Left renal cortex interstitium (tissue), 4 donors: ENCODE data around the gene SPEN. TPM values are rescaled to one million over a fixed set of nuclear protein-coding genes. Genes with fewer than 3 reads are reported as not detected.
"Not testable (repeated sequence)": the region's sequence is repeated elsewhere in the genome, so short reads cannot be mapped to it uniquely, and the experiment has no call there.

Experiments used
- DNase-seq, 4 donors: peaks; one replicate each; pipeline ENCODE4 v3.0.0-alpha.2; 2013; ENCODE audit warnings: low read depth in 4 of 4, low spot score in 2 of 4, missing footprints in 1 of 4
- polyA plus RNA-seq, 4 donors: library from polyadenylated mRNA; unstranded; fragments of 120-200 nt; gene quantifications; one replicate each; pipeline ENCODE4 v1.2.1, GENCODE V29; 2013; ENCODE audit not compliant: insufficient read length in 4 of 4

Gene SPEN
- polyA plus RNA-seq, 4 donors = 46.9 to 70.6 (median 58.3) TPM

DNA sequence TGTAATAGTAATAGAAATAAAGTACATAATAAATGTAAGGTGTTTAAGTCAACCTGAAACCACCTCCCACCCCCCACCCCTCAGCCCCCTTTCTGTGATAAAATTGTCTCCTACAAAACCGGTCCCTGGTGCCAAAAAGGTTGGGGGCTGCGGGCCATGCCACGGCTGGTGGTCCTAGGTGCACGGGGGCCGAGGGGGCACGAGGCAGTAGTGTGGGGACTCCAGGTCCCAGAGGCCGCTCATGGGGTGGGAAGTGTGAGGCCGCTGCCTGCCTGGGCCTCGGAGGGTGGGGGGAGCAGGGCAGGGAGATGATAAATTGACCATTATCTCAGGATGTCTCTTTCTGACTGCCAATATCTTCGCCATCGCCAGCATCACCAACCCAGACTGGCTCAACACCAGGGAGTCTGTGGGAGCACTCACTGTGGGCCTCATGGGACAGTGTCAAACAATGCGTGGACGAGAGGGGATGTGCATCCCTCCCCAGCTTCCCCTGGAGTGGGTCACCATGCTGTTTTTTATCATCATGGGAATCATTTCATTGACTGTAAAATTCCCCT lies 121.9 kb downstream of the SPEN start:
- no peak for DNase-seq

DNA sequence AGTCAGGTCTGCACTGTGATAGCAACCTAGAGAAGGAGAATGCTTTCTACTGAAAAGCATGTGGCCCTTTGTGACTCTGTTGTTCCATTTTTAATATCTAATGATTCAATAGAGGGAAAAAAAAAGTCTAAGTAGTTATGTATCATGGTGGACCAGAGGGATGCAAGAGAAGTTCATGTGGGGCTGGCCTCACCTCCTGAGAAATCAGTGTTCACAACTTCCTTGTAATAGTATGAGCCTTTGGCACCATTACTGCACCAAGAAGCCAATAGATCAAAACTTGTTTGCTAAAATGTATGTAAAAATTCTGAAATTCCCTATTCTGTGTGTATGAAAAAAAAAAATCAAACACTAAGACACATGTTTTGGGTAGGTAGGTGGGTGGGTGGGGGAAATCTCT lies 123.4 kb downstream of the SPEN start:
- DNase-seq = no peak

DNA sequence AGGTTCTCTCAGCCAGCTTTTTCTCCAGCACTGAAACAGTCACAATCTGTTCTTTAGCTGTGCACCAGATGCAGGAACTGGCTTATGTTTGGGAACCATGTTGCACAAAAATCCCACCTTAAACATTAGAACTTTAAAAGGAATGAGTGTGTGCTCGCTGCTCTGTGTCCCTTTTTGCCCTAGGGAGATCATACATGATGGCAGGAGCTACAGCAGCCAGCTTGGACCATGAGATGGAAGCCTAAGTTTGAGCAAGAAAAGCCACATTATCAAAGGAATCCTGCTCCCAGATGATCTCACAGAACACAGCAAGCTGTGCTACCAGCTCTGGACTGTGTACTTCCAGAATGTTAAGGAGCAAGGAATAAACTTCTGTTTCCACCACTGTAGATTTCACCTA lies 124.9 kb downstream of the SPEN start:
- no peak for DNase-seq

DNA sequence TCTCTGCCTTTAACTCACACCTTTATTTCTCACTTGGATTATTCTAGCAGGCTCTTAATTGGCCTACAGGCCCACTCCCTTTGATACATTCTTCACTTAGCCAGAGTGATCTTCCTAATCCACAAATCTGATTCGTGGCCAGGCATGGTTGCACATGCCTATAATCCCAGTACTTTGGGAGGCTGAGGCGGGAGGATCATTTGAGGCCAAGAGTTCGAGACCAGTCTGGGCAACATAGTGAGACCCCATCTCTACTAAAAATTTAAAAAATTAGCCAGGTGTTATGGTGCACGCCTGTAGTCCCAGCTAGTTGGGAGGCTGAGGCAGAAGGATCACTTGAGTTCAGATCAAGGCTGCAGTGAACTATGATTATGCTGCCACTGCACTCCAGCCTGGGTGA lies 126.3 kb downstream of the SPEN start:
- no peak for DNase-seq

DNA sequence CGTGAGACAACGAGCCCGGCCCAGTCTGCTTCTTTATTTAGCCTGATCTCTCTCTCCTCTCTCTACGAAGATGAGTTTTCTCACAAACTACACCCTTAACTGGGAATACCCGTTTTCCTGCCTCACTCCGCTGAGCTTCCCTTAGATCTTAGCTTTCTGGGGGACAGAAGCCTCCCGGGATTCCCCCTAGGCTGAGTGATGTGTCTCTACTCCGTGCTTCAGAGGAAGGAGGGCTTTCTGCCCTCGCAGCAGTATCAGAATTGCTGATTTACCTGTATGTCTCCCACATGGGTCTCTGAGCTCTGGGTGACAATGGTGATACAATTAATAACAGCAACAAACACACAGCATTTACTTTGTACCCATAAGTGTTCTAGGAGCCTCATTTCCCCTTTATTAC lies 127.3 kb downstream of the SPEN start:
- DNase-seq = no peak

DNA sequence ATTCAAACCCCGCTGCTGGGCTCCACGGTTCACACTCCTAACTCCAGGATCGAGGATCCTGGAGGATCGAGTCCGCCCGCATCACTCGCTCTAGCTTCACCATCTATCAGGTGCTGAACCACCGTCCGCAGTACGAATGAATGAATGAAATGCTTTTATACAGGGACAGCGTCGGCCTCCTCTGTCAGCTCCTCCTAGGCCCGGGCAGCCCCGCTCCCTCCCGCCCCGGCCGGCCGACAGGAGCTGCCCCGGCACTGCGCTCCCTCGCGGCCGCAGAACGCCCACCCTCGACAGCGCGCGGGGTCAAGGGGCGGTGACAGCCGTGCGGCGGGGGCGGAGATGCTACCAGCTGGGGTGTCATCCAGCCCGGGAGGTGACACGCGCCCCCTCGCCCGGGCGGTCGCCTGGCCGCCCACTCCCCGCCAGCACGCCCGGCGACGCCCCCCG lies 127.9 kb downstream of the SPEN start:
- no peak for DNase-seq

DNA sequence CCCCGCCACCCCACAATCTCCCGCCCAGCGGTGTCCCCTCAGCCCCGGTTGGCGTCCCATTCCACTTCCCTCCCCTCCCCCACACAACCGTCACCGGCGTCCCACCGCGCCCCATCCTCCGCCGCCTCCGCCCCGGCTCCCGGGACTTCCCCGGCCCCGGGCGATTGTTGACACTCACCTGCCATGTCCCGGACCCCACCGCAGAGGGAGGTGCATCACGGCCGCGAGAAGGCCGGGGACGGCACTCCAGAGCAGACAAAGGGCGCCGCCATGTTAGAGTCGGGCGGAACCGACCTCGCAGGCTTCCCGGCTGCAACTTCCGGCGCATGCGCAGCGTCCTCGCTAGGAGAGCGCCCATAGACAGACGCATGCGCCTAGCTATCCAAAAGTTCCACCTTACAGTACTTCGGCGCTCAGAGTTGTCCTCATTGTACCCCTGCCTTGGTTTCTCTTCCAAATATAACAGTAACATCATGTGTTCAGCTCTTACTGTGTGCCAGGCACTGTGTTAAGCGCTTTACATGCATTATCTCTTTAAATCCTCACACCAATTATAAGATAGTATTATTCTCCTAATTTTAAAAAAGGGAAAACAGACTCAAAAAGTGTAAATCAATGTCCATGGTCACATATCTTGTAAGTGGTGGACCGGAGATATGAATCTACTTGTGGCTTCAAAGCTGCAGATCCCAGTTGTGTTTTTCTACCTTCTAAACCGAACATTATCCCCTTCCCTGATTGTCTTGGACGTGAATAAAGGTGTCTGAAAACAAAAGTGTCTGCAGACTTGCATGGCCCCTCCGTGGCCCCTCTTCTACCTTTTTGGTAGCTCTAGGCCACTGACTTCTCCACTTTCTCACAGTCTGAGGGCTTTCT lies 128.5 kb downstream of the SPEN start, which contains the start of gene ZBTB17:
TSS of gene ZBTB17 (minus strand) at position 297 of the 876 bp plus-strand sequence. CDS start 27,606 bp downstream, outside the sequence.
- peak; percentile 77 to 91 (median 83) for DNase-seq

DNA sequence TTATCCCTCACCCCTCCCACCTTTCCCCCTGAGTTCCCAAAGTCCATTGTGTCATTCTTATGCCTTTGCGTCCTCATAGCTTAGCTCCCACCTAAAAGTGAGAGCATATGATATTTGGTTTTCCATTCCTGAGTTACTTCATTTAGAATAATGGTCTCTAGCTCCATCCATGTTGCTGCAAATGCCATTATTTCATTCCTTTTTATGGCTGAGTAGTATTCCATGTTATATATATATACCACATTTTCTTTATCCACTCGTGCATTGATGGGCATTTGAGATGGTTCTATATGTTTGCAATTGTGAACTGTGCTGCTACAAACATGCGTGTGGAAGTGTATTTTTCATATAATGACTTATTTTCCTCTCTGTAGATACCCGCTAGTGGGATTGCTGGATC lies 130.4 kb downstream of the SPEN start:
- not testable (repeated sequence) for DNase-seq

DNA sequence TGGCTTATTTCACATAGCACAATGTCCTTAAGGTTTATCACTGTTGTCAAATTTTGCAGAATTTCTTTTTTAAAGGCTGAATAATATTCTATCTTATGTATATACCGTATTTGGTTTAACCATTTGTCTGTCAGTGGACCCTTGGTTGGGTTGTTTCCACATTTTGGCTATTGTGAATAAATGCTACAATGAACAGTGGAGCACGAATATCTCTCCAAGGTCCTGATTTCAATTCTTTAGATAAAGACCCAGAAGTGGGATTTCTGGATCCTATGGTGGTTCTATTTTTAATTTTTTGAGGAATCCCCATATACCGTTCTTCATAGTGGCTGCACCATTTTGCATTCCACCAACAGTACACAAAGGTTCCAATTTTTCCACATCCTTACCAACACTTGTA lies 134.2 kb downstream of the SPEN start:
- no peak for DNase-seq

DNA sequence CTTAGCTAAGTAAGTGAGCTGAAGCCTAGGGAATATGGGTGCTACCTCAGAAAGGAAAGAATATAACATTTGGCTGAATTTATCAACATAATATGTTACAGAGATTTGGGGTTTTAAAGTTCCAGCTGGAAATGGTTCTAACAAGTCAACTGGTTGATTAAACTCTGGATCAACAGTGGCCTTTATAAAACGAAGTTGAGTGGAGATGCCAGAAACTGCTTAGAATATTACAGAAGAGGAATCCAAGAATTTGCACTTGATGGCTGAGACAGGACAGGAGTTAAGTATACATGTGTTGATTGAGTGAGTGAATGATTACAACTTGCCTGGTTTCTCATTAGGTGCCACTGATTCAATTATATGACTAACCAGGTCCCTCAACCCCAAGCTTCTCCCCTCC lies 135.8 kb downstream of the SPEN start:
- DNase-seq = no peak

DNA sequence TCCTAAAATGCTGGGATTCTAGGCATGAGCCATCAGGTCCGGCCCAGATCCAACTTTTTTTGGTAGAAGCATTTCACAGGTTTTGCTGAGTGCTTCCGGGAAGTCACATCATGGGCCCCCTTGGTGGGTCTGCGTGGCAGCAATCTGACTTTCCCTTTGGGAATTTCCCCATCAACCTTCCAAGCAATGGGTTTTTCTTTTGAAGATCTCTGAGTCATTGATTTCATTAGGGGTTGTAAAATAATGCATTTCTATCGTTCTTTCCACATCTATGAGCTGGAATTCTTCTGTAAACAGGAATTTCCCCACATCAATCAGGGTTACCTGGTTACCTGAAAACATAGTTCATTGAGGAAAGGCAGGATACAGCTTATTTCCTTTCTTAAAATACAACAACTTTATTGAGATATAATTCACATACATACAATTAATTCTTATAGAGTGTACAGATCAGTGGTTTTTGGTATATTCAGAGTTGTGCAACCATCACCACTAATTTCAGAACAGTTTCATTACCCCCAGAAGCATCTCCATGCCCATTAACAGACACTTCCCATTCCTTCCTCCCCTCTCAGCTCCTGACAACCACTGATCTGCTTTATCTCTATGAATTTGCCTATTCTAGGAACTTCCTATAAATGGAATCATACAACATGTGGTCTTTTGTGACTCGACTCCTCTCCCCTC lies 138.2 kb downstream of the SPEN start:
- DNase-seq = no peak

DNA sequence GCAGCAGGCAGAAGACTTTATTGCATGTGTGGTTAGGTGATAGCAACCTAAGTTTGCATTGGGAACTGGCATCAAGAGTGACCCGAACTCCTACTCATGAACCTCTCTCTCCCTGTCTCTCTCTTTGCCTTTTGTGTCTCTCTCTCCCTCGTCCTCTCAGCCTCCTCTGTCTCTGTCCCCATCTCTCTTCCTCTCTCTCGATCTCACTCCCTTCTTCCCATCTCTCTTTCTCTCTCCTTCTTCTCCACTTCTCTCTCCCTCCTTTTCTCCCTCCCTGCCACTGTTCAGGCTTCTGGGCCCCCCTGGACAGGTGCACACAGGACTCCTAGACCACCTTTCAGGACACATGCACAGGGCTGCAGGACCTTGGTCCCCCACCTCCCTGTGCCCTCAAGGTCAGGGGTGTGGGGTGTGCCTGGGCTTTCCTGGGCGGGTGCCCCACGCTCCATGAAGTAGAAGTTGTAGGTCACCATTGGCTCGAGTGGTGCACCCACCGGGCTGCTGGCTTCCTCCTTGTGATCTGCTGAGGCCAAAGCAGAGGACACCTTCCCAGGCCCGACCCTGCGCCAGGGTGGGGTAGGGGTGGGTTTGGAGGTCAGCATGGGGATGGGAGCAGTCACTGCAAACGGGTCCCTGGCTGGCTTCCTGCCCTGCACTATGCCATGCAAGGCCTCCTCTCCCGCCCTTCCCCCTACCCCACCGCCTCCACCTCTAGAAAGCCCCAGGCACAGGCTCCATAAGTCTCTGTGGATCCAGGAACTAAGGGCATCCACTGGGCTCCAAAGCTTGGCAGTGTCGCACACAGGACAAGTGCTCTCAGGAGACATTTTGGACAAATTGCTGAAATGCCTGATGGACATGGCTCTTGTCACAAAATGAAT lies 141.6 kb downstream of the SPEN start:
- no peak for DNase-seq

DNA sequence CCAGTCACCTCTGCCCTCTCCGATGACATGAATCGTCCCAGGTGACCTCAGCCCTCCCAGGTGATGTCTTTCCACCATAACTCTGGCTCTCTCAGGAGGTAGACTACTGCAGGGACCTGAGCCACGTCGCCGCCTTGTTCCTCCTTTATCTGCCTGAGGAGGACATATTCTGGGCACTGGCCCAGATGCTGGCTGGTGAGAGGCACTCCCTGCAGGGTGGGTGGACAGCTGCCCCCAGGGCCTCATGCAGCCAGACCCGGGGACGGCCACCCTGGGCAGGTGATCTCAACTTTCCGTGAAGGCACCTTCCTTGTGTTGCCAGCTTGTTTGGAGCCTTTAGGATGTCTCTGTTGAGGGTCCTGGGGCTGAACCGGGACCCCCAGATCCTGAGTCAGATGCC lies 142.3 kb downstream of the SPEN start:
- no peak for DNase-seq

Other genes starting within 250 kb of the SPEN start
- 10 to 100 TPM; 13.4 to 26.2 (median 20.6) TPM for gene DDI2, start 230.2 kb upstream of the SPEN start, polyA plus RNA-seq
- gene PLEKHM2, start 163.4 kb upstream of the SPEN start, polyA plus RNA-seq = 10 to 100 TPM; 42.3 to 54.1 (median 49.1) TPM
- 1 to 10 TPM; 1.3 to 5.7 (median 2.9) TPM for gene SLC25A34, start 111.4 kb upstream of the SPEN start, polyA plus RNA-seq
- 1 to 10 TPM; 3.1 to 4.9 (median 4.4) TPM for gene TMEM82, start 105.2 kb upstream of the SPEN start, polyA plus RNA-seq
- gene FBLIM1, start 88.9 kb upstream of the SPEN start, polyA plus RNA-seq = 10 to 100 TPM; 46.1 to 67.0 (median 56.0) TPM
- 1 to 10 TPM; 1.4 to 3.8 (median 1.7) TPM for gene UQCRHL, start 40.1 kb upstream of the SPEN start, polyA plus RNA-seq
- gene ZBTB17, start 128.4 kb downstream of the SPEN start, polyA plus RNA-seq = 10 to 100 TPM; 30.4 to 42.6 (median 33.7) TPM
- gene SRARP, start 156.5 kb downstream of the SPEN start, polyA plus RNA-seq = under 1 TPM; 0.07 to 0.29 (median 0.16) TPM
- gene HSPB7, start 170.3 kb downstream of the SPEN start, polyA plus RNA-seq = 1 to 10 TPM; 3.4 to 6.0 (median 4.7) TPM
- 10 to 100 TPM; 13.8 to 24.5 (median 18.1) TPM for gene CLCNKA, start 174.3 kb downstream of the SPEN start, polyA plus RNA-seq
- 10 to 100 TPM; 37.3 to 73.1 (median 60.9) TPM for gene CLCNKB, start 196.1 kb downstream of the SPEN start, polyA plus RNA-seq
- 1 to 10 TPM; 1.0 to 2.7 (median 2.0) TPM for gene FAM131C, start 225.9 kb downstream of the SPEN start, polyA plus RNA-seq